K562 (cell line): ENCODE data around the gene DOK7. TPM values are rescaled to one million over a fixed set of nuclear protein-coding genes. Genes with fewer than 3 reads are reported as not detected.

Experiments
- ATAC-seq: fragments of 200-7000 bp; cut with Tn5 transposase; 3 replicates; pipeline ENCODE4 v1.9.1; 2020; ENCODE audit warnings: moderate library complexity
- BruUV-seq: library from RNA; stranded (reverse); fragments of 400-500 nt; replicated peaks from 2 replicates; lab custom pipeline; 2021; lab: Mats Ljungman, UMichigan
- CTCF ChIA-PET: fragments of 300-600 bp; formaldehyde crosslinking; extraction: SDS; loops from one replicate; lab custom pipeline; 2021; ENCODE audit warnings: low intra/inter-chr PET ratio; lab: Yijun Ruan, JAX
- POLR2A ChIA-PET: fragments of 300-600, 350-650 bp; sonication (Branson Sonifier 250); formaldehyde crosslinking; extraction: SDS; loops from one replicate; lab custom pipeline; 2021; ENCODE audit warnings: antibody characterized with exemption, inconsistent platforms; lab: Yijun Ruan, JAX
- DNase-seq, 4 experiments: peaks; one replicate each; pipeline versions ENCODE4 v3.0.0 to v3.0.0-alpha.2; 2011 to 2018; ENCODE audit warnings: low spot score in 3 of 4, mixed read lengths in 3 of 4; ENCODE audit errors: extremely low read depth in 1 of 4
- FAIRE-seq: peaks from 2 replicates; lab custom pipeline; 2011; peaks lifted over from hg19 to GRCh38; lab: Jason Lieb, UNC
- H2AFZ ChIP-seq: 2 replicates; pipeline ENCODE4 v1.6.0; 2011; ENCODE audit warnings: low read depth, low read length, control low read depth, inconsistent platforms
- H3K27ac ChIP-seq: fragments of 200-600 bp; 3 replicates; pipeline ENCODE4 v1.8.0; 2011; ENCODE audit warnings: low read depth, mild to moderate bottlenecking, control low read depth, inconsistent platforms, low read length, moderate library complexity, mixed read lengths; ENCODE audit errors: extremely low read depth
- H3K27me3 ChIP-seq, 2 experiments: fragments of 300-600 bp in 1 of 2; 2 replicates in 1 of 2; 3 replicates in 1 of 2; pipeline versions ENCODE4 v1.6.0 to v1.8.0; 2011; ENCODE audit warnings: inconsistent platforms in 2 of 2, low read length in 2 of 2, mild to moderate bottlenecking in 1 of 2, mixed read lengths in 1 of 2, moderate library complexity in 1 of 2; ENCODE audit not compliant: control insufficient read depth in 2 of 2, insufficient read depth in 2 of 2
- H3K36me3 ChIP-seq: fragments of 300-600 bp; 3 replicates; pipeline ENCODE4 v1.8.0; 2011; ENCODE audit warnings: mild to moderate bottlenecking, low read length, inconsistent platforms; ENCODE audit not compliant: control insufficient read depth, insufficient read depth
- H3K4me1 ChIP-seq, 2 experiments: fragments of 200-600 bp in 1 of 2; replicated peaks in 1 of 2; 2 replicates in 1 of 2; 3 replicates in 1 of 2; pipeline versions ENCODE4 v1.5.1 to v1.8.0; 2011; ENCODE audit warnings: inconsistent platforms in 2 of 2, low read length in 2 of 2, mild to moderate bottlenecking in 1 of 2, mixed read lengths in 1 of 2, moderate library complexity in 1 of 2; ENCODE audit not compliant: control insufficient read depth in 2 of 2, insufficient read depth in 2 of 2
- H3K4me2 ChIP-seq: 2 replicates; pipeline ENCODE4 v1.6.1; 2011; ENCODE audit warnings: low read length, control low read depth, inconsistent platforms, mixed read lengths; ENCODE audit not compliant: insufficient read depth
- H3K4me3 ChIP-seq: fragments of 200-600 bp; sonication (generic), shearing (Covaris generic); 2 replicates; pipeline ENCODE4 v1.5.1; 2016; ENCODE audit warnings: control low read depth, inconsistent platforms
- H3K79me2 ChIP-seq: fragments of 200-600 bp; 3 replicates; pipeline ENCODE4 v1.8.0; 2011; ENCODE audit warnings: low read length, inconsistent platforms; ENCODE audit not compliant: control insufficient read depth, insufficient read depth
- H3K9ac ChIP-seq, 2 experiments: 2 replicates each; pipeline versions ENCODE4 v1.6.0 to v1.6.1; 2011; ENCODE audit warnings: low read depth in 2 of 2, low read length in 2 of 2, control low read depth in 1 of 2, inconsistent platforms in 1 of 2, mild to moderate bottlenecking in 1 of 2, mixed read lengths in 1 of 2; ENCODE audit not compliant: insufficient read depth in 1 of 2
- H3K9me1 ChIP-seq: one replicate; pipeline ENCODE4 v1.6.0; 2011; ENCODE audit warnings: inconsistent platforms, mild to moderate bottlenecking, low read length, moderate library complexity; ENCODE audit not compliant: control insufficient read depth, insufficient read depth
- H3K9me3 ChIP-seq: replicated peaks from 2 replicates; pipeline ENCODE4 v1.5.1; 2011; ENCODE audit warnings: low read depth, low read length, inconsistent platforms; ENCODE audit not compliant: control insufficient read depth, insufficient read depth
- H4K20me1 ChIP-seq: replicated peaks from 2 replicates; pipeline ENCODE4 v1.6.1; 2011; ENCODE audit warnings: low read length, inconsistent platforms, mixed read lengths; ENCODE audit not compliant: control insufficient read depth, insufficient read depth
- KLF16 ChIP-seq: IDR thresholded peaks from 2 replicates; pipeline ENCODE4 v1.6.1; 2016; ENCODE audit warnings: antibody characterized with exemption
- NR2C2 ChIP-seq, 2 experiments: fragments of 200-800 bp in 1 of 2; sonication (Bioruptor generic) in 1 of 2; sonication (generic) in 1 of 2; formaldehyde crosslinking in 1 of 2; IDR thresholded peaks; 2 replicates each; pipeline versions ENCODE4 v1.6.1 to v1.8.0; 2016 to 2022; ENCODE audit warnings: mild to moderate bottlenecking in 1 of 2, missing compliant biosample characterization in 1 of 2, missing genetic modification characterization in 1 of 2, missing genetic modification reagents in 1 of 2
- POLR2G ChIP-seq: fragments of 200-400 bp; formaldehyde crosslinking; IDR thresholded peaks from 2 replicates; pipeline ENCODE4 v1.6.1; 2017; ENCODE audit warnings: low read depth, mild to moderate bottlenecking, antibody characterized with exemption, low read length, moderate library complexity
- ZNF274 ChIP-seq: IDR thresholded peaks from 2 replicates; pipeline ENCODE4 v1.6.1; 2011; ENCODE audit warnings: low read depth, mild to moderate bottlenecking, low read length, moderate library complexity, borderline replicate concordance
- WGBS: fragments of 100-300 bp; shearing (Covaris generic); methylation state at CpG from one replicate; pipeline ENCODE4 v1.1.6; 2016; ENCODE audit warnings: low coverage, mixed read lengths; ENCODE audit not compliant: insufficient coverage; ENCODE audit errors: missing lambda C conversion rate; 5-methylcytosine and 5-hydroxymethylcytosine counted together
- in situ Hi-C: fragments of 300-500 bp; cut with MboI; formaldehyde crosslinking; loops from 4 replicates; pipeline ENCODE4 v1.15.0; 2018; ENCODE audit warnings: inconsistent platforms, mixed read lengths
- intact Hi-C: fragments of 100-400 bp; cut with micrococcal nuclease; formaldehyde crosslinking; loops from 2 replicates; pipeline ENCODE4 v1.14.2; 2022
- polyA plus RNA-seq, 8 experiments: library from polyadenylated mRNA; depleted of rRNA in 4 of 8; stranded (reverse) in 5 of 8; unstranded in 3 of 8; fragments of >200 nt; fragmentation: Nextera tagmentation in 2 of 8; fragmentation: Illumina TruSeq in 1 of 8; extraction: Ambion mirVana in 2 of 8; extraction: Trizol in 1 of 8; gene quantifications; 2 replicates each; pipeline versions ENCODE4 v1.2.1 to v1.2.3, GENCODE V29; 2011 to 2014; ENCODE audit warnings: inconsistent platforms in 1 of 8, missing spikeins in 1 of 8
- total RNA-seq, 7 experiments: library from RNA; depleted of rRNA in 6 of 7; stranded (reverse); fragments of >200 nt in 6 of 7; fragmentation: Illumina TruSeq in 2 of 7; extraction: Trizol in 2 of 7; gene quantifications; 2 replicates each; pipeline versions ENCODE4 v1.2.1 to v1.2.3, GENCODE V29; 2011 to 2021; ENCODE audit warnings: low replicate concordance in 1 of 7

Gene DOK7
- total and polyA plus RNA-seq, 9 of the 15 experiments (the other 6 are each of a cell fraction or from before 2014, with no cell fraction given): not detected

DNA sequence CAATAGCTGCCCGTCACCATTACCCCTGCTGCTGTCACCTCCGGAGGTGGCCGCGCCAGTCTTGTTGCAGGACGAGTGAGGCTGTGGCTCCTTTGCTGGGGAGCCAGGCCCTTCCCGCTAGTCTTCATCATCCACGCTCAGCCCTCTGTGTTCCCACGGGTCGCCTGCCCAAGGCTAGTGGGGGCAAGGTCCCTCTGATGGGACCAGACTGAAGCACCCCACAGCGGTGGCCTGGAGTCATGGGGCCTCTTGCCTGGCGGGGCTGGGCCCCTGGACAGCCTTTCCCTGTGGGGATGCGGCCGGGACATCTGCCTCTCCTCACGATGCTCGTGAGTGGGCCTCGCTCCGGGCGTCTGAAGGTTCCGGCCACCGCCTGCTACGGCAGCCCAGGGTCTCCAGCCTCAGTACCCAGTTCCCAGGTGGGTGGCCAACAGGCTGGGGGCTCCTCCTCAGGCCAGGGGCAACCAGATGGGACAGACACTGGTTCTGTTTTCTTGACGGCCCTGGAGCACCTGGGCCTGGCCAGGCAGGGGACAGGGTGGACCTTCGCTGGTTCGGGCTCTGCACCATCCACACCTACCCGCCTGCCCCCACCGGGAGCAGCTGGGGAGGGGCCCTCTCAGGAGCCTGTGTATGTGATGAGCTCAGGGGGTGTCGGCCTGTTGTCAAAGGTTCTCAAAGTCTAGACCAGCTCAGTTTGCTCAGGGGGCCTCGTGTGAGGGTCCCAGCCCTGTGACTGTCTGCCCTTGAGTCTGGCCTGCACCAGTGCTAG is 32.3 kb downstream of the DOK7 start:
- no peak overlapping the region for H3K4me2 ChIP-seq
- no peak overlapping the region for H3K4me3 ChIP-seq
- H3K27me3 ChIP-seq: peaks cover 17 to 58% of the 10 kb centered on the region in 2 experiments
- ChIA-PET POLR2A (interaction anchor here (0.6 to 1.1 kb wide), 4 partner anchors 11 to 227 kb away, joined by 3 to 4 read pairs (median 3); no protein-coding TSS in a partner anchor), CTCF (no interaction called here)
- H2AFZ ChIP-seq: no peak overlapping the region
- no peak for FAIRE-seq
- no peak for DNase-seq
- TF ChIP-seq ZNF274: no peak
- TF ChIP-seq POLR2G: peak; percentile 35; the same call in 1 of the 2 replicates
- H3K9me3 ChIP-seq: no peaks in the 10 kb centered on the region
- intact Hi-C loops: no loop called here
- no peaks in the 10 kb centered on the region for H3K9me1 ChIP-seq
- H3K27ac ChIP-seq: no peak overlapping the region
- H3K4me1 ChIP-seq: peaks cover 0 to 66% of the 10 kb centered on the region in 2 experiments; a peak in 2 of 5 replicates
- no peaks in the 10 kb centered on the region for H3K36me3 ChIP-seq
- 12% methylated on average over 19 of the region's 28 CpGs for WGBS
- in situ Hi-C loops: no loop called here
- H4K20me1 ChIP-seq: peaks cover 30% of the 10 kb centered on the region; the same call in 1 of the 2 replicates
- H3K79me2 ChIP-seq: no peaks in the 10 kb centered on the region
- BruUV-seq: no TSS peak
- no peak for ATAC-seq
- H3K9ac ChIP-seq: peak overlapping the region in 1 of 2 experiments; percentile 36; a peak in 2 of 4 replicates

DNA sequence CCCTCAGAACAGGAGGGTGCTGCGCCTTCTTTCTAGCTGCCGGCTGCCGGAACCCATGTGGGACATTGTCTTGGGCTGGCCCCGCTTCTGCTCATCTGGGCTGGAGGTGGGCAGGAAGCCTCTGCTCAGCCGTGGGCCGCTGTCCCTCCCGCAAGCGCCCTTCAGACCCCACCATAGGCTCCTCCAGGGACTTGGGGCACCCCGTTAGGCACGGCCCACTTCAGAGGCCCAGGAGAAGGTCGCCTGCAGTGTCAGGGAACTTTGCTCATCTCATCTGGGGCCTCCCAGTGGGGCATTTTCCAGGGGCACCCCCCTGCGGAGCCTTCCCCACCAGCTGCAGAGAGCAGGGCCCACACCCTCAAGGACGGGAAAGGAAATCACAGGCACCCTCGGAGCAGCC is 32.9 kb downstream of the DOK7 start:
- no peak overlapping the region for H3K4me3 ChIP-seq
- no peaks in the 10 kb centered on the region for H3K9me3 ChIP-seq
- DNase-seq (no peak), FAIRE-seq (no peak), ATAC-seq (no peak)
- ChIA-PET POLR2A (interaction anchor here (0.6 to 1.1 kb wide), 4 partner anchors 14 to 227 kb away, joined by 3 to 4 read pairs (median 3); no protein-coding TSS in a partner anchor), CTCF (no interaction called here)
- H3K4me2 ChIP-seq: no peak overlapping the region
- peaks cover 0 to 72% of the 10 kb centered on the region in 2 experiments; a peak in 2 of 5 replicates for H3K4me1 ChIP-seq
- H4K20me1 ChIP-seq: peaks cover 30% of the 10 kb centered on the region; the same call in 1 of the 2 replicates
- in situ Hi-C loops: no loop called here
- no TSS peak for BruUV-seq
- H3K9me1 ChIP-seq: no peaks in the 10 kb centered on the region
- H2AFZ ChIP-seq: no peak overlapping the region
- intact Hi-C loops: no loop called here
- no peak overlapping the region for H3K27ac ChIP-seq
- 21% methylated on average over 13 of the region's 14 CpGs for WGBS
- TF ChIP-seq NR2C2 (CRISPR knock-in tag; IDR thresholded peaks at IDR 0.05) (no peak), NR2C2 (tag; IDR thresholded peaks at IDR 0.05) (no peak), KLF16 (no peak), POLR2G (peak; percentile 33)
- peaks cover 17 to 56% of the 10 kb centered on the region in 2 experiments for H3K27me3 ChIP-seq
- H3K9ac ChIP-seq: no peak overlapping the region
- no peaks in the 10 kb centered on the region for H3K36me3 ChIP-seq
- no peaks in the 10 kb centered on the region for H3K79me2 ChIP-seq
